Right lung (tissue), 5 donors: ENCODE data around the gene TIMP3. TPM values are rescaled to one million over a fixed set of nuclear protein-coding genes. Genes with fewer than 3 reads are reported as not detected.

Source experiments
- DNase-seq, 2 donors: peaks; one replicate each; pipeline ENCODE4 v3.0.0-alpha.2; 2013
- polyA plus RNA-seq, 5 donors: library from polyadenylated mRNA; unstranded; fragments of 120-200 nt; gene quantifications; one replicate each; pipeline versions ENCODE4 v1.2.1 to v1.2.3, GENCODE V29; 2013; ENCODE audit warnings: inconsistent platforms in 1 of 5, low replicate concordance in 1 of 5; ENCODE audit not compliant: insufficient read length in 5 of 5, insufficient read depth in 1 of 5

The TIMP3 gene
- polyA plus RNA-seq, 5 donors: 131 to 179 (median 141) TPM

DNA sequence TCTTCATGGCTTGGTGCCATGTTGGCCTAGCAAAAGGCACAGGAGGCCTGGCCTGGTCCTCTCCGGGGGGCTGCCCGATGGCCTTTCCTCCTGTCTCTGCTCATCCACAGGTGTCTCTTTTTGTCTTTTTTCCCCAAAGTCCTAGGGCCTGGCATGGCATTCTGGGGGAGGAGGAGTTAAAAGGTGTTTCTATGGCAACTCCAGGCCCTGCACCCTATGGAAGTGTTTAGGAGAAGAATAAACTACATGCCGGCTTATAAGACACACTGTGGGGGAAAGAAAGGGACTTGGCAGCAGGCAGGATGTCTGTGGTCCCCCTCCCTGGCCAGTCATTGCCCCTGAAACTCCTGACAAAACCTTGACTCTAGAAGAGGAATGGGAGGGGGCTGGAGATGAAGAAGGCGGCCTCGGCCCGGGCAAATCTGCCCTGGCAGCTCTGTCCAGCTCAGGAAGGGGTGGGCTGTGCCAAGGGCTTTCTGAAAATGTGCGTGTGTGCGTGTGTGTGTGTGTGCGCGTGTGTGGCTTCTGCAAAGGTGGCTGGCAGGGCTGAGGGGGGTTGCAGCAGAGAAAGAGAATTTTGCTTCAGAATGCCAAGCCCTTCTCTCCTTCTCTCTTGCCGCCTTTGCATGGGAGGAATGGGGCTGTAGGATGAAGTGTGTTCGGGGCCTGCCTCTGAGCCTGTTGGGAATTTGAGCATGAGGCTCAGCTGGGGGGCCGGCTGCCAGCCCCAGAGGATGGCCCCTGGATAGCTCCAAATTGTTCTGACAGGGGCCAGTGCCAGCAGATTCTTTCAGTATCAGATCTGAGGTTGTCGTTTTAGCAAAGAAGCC is 3.2 kb downstream of the TIMP3 start:
- no peak for DNase-seq

DNA sequence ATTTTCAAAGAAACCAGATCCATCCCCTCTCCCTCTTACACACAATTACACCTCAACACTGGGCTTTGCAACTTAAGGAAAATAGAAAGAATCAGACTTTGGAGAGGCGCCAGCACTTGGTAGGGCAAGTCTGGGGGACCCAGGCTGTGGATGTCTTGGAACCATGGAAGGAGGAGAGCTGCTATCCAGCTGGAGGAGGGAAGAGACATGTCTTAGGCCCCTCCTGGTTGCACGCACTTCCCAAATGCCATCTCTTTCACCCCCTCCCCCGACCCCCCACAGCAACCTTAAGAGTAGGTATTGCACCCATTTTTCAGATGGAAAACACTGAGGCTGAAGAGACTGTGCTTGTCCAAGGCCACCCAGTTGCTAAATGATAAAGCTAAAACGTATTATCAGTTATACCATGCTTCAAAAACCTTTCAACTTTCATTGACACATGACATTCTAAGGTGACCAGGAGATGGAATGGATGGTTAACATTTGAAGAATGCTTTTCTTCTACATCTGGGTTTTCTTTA is 3.9 kb downstream of the TIMP3 start:
- no peak for DNase-seq

DNA sequence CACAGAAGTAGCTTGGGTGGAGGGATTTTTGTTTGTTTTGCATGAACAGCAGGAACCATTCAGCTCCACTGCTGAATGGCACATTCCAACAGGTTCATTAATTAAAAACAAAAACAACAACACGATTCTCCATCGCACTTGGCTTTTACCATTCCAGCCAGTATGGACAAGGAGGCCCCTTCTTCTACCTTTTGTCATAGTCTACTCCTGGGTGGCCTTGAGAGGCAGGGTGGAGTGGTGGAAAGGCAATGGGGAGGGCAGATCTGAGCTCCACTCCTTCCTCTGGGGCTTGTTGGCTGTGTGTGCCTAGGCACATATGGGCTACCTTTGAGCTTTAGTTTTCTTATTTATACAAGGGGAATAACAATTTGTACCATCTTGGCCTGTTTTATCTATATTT is 4.8 kb downstream of the TIMP3 start:
- no peak for DNase-seq

DNA sequence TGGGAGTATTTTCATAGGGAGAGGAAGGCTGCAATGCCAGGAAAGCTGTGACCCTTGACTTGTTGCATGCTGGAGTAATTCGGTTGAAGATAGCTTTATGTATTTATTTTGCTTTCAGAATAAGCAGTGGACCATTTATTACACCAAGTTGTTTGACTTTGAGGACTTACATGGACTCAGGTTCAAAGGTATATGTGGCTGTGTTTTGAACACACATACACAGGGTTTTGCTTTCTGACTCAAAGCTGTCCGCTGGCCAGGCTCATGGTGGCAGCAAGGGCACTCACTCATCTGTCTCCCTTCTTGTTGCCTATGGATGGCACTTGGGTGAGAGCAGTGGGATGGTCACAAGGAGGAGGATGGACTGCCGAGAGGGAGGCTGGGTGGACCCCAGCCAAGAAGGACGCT is 6.5 kb downstream of the TIMP3 start:
- no peak for DNase-seq

DNA sequence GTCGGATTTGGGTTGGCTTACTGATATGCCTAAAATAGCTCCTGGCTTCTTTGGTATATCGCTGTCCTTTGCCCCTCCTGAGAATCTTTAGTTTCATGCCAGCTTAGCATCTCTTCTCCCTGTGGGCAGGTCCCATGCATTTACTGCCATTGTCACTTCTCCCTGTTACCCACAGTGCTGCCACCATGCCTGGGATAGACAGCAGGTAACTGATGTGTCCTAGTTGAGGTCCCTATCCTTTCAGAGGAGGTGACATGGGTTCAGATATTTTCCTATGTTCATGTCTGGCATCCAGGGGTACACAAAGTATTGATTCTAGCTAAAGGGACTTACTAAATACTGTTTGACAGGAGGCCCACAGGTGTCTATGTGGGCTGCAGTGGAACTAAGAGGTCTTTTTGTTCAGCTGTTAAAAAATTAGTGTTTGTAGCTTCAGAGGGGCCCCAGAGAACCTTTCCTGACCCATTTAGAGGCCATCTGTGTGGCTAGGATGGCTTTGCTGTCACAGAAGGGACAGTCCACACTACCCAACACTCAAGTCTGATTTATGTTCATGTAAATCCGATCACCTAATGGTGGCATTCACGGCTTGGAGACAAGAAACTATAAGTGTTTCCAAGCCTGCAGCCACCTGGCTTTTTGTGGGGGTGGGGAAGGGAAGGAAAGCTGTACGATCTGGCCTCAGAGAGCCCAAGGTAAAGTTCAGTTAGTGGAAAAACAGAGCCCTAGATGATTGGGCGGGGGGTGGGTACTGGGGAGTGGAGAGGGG is 8.5 kb downstream of the TIMP3 start:
- no peak for DNase-seq

DNA sequence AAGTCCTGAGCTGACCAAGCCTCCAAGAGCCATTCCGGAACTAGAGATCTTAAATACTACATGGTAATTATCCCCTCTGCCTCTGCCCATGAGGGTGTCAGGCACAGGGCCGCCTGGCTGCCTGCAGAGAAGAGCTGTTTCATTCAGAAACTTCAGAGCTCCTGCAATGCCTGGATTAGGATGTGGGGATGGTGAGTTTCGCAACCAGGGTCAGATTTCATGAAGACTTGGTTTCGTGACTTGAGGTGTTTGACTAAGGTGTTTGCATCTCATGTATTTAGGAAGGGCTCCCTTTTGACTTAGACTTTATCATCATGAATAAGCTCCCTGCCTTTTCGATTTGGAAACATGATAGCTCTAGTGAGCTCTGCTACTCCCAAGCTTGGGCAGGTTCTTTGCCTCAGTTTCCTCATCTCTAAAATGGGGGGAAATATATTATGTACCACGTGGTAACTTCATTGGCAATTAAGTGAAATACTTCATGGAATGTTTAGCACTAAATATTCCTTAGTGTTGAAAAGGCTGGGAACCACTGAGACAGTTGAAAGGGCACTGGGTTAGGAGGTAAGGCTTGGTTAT is 9.1 kb downstream of the TIMP3 start:
- DNase-seq: no peak

DNA sequence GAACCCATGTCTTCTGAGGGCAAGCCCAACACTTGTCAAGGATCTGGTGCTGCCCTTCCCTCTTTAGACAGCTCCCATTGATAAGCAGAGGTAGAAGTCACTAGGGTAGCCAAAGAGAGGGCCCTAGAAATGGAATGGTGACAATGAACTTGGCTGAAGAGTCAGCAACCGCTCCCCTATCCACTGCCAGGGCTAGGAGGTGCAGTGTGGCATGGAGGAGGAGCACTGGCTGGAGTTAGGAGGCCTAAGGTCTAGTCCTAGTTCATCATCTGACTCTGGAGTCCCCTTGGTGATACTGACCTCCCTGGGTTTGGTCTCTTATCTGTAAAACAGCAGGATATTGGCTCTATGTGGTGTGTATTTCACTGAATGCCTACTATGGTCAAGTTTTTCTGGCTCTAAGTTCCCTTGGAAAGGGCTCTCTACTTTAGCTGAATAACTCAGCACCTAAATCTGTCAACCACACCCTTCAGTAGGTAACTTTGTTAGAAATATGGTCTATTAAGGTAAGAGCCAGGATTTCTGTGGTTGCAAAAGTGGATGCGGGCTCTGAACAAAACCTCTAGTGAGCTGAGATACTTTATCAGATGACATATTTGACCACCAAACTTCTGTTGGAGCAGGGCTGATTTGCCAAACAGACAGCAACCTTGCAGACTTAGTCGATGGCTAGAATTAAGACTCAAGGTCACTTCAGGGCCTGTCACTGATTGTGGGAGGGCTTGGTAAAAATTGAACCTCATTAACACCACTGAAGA is 10.5 kb downstream of the TIMP3 start:
- DNase-seq: no peak

DNA sequence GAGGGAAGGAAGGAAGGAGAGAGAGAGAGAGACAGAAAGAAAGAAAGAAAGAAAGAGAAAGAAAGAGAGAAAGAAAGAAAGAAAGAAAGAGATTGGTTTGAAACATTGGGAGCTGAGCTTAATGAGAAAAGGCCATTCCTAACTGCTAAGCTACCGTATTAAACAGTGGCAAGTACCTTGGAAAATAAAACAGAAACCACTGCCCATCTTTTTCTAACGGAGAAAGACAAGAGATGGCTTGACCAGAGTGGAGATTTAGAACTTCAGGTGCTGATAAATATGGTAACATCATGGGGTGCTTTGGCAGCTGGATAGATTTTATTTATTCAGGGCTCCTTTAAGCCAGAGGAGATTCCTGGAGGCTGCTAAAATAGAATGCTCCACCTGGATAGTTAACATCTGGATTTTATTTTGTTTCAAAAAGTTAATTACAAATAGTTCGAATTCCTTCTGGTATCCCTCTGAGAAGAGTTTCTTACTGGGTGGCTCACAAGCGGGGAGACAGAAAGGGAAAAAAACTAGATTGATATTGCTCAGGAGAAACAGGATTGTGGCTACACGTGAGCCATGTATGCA is 12.9 kb downstream of the TIMP3 start:
- no peak for DNase-seq

DNA sequence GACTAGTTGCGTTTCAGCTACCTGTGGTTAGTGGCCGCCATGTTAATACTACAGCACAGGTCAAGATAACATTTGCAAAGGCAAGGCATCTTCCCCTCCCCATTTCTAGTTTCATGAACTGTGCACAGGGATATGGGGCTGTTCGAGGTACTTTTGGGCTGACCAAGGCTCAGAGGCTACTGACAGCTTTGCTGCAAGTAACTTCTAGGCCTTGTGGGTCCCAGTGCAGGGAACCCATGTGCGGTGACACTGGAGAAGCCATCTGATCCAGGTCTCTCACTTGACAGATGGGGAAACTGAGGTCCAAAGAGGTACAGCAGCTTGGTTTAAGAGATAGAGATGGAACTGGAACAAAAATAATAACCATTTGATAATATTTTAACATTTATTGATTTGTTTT is 13.6 kb downstream of the TIMP3 start:
- no peak for DNase-seq

DNA sequence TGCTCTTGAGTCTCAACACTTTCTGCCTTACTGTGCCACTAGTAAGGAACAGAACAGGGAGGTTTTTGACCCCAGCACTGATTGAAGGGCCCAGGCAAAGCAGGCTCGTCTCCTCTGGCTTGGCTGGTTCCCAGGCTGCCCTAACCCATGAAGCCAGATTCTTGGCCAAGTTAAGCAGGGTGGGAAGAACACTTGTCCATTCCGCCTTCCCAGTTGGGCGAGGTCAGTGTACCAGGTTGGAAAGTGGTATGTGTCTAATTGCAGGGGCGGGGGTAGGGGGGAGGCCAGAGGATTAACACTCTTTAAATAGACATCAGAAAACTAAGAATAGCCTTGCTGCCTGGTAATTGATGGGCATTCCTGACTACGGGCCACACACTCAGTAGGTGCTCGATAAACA is 14.4 kb downstream of the TIMP3 start:
- DNase-seq: no peak

DNA sequence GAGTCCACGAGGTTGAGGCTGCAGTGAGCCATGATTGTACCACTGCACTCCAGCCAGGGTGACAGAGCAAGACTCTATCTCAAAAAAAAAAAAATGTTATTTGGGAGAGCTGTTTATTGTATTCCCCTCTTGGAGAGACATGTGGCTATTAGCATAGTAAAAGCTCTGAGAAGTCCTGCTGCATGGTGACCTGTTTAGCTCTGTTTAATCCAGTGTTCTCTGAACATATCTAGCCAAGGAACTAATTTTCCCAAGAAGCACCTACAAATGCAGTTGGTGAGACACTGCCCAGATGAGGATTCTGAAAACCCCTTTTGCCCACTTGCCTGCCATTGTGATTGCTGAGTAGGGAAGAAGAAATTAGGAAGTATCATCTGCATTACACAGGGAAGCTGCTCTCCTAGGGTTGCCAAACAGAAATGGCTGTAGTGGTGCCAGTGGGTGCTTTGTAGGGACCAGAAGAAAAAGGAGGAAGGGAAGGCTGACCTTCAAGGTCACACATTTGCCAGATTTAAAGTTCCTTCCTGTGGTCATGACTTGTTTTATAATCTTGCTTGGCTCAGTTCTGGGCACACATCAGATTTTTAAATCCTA is 15.7 kb downstream of the TIMP3 start:
- DNase-seq: no peak

DNA sequence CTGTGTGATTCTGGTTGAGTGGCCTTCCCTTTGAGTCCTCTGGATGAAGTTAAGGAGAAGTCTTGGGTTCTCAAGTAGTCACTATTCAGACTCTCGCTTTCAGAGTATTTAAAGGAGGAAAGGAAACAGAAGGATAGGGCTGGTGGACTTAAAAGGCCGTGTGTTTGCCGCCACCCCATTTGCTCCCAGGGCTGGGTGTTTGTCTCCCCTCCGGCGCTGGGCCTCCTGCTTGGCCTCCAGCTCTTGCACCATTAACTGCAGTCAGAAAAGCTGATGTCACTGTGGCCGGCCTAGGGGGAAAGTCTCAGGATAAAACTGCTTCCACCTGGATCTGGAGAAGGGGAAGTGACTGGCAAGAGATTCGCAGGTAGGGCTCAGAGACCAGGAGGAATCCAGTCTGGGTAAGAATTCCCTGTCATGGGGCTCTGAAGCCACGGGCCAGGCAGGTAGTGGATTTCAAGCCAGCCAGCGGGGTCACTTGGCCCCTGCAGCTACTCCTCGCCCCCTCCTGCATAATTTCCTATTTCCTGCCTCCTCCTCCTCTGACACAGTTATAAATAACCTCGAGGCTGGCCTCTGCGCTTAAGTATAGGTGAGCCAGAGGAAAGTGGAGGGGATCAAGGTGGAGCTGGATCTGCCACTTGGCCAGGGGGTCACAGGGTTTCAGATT is 17.1 kb downstream of the TIMP3 start:
- no peak for DNase-seq

DNA sequence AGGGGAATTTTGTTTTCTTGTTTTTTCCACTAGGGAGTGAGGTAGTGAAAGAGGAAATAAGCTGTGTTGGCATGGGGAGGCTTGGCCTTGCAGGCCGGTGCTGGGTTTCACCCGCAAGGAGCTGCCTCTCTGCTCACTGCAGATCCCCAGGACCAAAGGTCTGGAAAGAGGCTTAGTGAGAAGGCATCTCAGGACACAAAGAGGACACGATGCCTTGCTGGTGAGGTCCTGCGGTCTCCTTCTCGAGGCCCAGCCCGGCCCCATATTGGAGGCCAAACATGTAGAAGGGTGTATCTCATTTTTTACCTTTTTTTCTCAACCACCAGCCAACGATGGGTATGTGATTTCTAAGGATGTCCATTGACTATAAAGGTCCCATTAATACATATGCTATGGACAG is 17.6 kb downstream of the TIMP3 start:
- no peak for DNase-seq

DNA sequence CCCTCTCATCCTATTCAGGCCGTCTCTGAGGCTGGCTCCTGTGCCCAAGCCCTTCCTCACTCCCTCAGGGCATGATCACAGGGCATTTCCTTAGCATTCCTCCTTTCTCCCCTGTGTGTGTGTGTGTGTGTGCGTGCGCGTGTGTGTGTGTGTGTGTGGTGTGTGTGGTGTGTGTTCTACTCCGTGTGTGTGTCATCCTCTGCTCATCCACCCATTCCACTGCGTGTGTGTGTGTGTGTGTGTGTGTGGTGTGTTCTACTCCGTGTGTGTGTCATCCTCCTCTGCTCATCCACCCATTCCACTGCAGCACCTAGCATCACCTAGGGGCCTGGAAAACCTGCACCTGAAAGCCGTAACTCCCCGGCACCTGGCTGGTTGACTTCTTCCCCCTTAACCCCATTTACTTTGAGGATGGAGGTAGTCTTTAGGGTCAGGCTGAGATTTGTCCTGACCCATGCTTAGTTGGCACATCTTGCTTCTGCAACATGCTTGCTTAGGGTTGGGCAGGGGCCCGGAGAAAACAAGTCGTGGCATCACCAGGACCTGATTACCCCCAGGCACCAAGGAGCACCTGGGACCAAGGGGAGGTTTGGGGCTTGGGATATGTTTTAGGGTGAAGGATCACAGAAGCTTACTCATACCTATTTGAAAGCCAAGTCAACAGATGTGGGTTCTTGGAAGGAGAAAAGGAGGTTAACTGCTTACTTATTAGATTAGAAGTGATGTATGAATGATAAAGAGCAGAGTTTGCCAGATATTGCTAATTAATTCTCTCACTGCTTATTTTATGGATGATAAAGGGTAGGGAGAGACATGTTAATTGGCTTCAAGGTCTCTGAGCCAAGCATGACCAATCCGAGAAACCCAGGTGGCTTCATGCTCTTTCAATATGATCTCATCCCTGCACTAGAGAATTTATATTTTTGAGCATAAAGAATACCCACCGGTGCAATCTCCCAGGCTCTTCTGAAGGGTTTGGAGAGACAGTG is 18.9 kb downstream of the TIMP3 start:
- no peak for DNase-seq

DNA sequence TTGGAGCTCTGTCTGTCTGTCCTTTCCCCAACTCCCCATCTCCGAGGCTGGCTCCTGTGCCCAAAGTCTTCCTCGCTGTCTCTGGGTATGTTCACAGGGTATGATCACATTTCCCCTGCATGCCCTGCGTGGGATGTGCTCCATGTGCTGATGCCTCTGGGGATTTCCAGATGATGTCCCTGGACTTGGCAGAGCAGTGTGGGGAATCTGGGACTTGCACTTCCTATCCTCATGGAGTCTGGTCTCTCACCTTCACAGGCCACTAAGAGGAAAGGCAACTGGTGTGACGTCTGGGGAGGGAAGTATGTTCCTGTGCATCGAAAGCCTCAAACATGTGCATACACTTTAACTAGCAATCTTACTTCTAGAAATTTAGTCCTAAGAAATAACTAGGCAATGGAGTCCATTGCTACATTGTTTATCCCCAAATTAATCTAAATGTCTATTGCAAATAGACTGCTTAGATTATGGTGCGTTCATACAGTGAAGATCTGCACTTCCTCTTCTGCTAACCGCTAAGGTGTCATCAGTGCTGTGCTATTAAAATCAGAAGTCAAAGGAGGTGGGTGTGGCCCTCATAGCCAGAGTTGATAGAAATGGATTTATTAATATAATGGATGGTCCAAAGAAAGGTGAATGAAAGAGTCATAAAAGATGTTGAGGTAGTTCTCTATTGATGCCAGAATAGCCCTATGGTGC is 20.8 kb downstream of the TIMP3 start:
- no peak for DNase-seq

DNA sequence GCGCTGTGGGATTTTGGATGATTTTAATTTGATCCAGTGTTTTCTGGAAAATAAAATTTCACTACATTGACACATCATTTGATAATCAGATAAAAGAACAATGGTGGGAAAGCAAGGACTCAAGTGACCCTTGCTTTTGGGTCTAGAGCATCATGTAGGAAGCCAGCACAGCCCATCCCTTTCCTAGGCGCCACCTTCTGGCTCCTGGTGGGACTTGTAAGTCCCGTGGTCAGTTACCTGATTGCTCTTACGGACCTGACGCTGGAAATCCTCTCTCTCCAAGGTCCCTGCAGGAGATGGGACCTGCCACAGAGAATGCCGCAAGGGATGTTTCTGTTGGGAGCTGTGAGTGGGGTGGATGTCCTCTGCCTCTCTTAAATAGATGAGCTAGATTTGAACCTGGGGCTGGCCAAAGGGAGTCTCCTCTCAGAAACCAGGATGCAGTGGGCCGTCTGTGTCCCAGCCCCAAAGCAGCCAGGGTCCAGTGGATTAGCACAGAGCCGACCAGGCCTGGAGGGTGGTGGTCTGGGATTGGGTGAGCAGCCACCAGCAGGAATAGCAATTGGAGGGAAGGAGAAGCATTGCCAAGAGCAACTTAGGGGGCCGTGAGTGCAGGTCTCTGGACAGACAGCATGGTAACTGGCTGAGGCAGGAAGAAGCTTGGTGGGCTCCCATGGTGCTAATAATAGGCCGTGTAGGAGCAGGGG is 21.7 kb downstream of the TIMP3 start:
- no peak for DNase-seq

DNA sequence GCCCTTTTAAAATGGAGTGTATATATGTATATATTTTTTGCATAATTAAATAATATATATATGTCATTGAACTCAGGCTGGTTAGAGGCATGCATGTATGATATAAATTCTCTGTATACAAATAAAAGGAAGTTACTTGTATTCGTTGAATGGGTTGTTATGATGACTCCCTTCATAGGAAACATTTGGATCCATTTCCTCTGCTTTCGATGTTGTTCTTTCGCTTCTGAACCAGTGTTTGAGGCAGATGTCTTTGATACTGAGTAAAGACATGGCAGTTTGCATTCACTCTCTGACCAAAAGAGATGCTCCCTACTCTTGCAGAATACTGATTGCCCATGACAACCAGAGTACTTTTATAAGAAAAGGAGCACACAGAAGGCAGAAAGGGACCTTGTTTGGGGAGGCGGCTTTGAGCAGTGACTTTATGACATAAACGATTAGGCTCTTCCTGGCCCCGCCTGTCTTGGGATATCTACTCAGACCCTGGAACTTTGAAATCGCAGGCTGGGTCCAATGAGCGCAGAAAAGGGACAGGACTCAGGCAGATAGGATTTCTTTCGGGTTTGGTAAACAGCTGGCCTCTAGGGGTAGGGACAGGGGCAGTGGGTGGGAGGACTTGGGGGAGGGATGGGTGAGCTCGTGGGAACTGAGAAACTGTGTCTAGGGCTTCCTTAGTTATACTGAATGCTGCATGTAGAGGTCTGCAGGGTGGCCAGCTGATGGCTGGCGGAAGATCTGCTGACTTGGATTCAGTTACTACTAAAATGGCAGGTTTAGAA is 23.2 kb downstream of the TIMP3 start:
- DNase-seq: no peak
